ENCODE data around the gene NRROS.

- no peak for TF ChIP-seq RELA (IDR thresholded peaks at IDR 0.05; ENCODE audit: borderline replicate concordance, partially characterized antibody)
- no peak for TF ChIP-seq GABPA (IDR thresholded peaks at IDR 0.05; ENCODE audit: low read depth)
- no peak for TF ChIP-seq NKRF (conservative IDR thresholded peaks at IDR 0.05)
- TF ChIP-seq, protein P1, sequence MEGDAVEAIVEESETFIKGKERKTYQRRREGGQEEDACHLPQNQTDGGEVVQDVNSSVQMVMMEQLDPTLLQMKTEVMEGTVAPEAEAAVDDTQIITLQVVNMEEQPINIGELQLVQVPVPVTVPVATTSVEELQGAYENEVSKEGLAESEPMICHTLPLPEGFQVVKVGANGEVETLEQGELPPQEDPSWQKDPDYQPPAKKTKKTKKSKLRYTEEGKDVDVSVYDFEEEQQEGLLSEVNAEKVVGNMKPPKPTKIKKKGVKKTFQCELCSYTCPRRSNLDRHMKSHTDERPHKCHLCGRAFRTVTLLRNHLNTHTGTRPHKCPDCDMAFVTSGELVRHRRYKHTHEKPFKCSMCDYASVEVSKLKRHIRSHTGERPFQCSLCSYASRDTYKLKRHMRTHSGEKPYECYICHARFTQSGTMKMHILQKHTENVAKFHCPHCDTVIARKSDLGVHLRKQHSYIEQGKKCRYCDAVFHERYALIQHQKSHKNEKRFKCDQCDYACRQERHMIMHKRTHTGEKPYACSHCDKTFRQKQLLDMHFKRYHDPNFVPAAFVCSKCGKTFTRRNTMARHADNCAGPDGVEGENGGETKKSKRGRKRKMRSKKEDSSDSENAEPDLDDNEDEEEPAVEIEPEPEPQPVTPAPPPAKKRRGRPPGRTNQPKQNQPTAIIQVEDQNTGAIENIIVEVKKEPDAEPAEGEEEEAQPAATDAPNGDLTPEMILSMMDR (IDR thresholded peaks at IDR 0.05 in 2 of 3, conservative IDR thresholded peaks at IDR 0.05 in 1 of 3; ENCODE audit: control insufficient read depth in 2 of 3, extremely low read depth in 1 of 3, insufficient read depth in 1 of 3, low read depth in 3 of 3, low read length in 3 of 3), result no peak
- no peak for TF ChIP-seq CBFB (IDR thresholded peaks at IDR 0.05; ENCODE audit: low read depth)
- no peak for TF ChIP-seq EED (IDR thresholded peaks at IDR 0.05; ENCODE audit: low read depth)
- TF ChIP-seq LARP7 (IDR thresholded peaks at IDR 0.05), result no peak
- TF ChIP-seq, protein P2, sequence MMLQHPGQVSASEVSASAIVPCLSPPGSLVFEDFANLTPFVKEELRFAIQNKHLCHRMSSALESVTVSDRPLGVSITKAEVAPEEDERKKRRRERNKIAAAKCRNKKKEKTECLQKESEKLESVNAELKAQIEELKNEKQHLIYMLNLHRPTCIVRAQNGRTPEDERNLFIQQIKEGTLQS (IDR thresholded peaks at IDR 0.05; ENCODE audit: borderline replicate concordance, extremely low read depth, low read depth, low read length), result no peak
- TF ChIP-seq, protein P3, sequence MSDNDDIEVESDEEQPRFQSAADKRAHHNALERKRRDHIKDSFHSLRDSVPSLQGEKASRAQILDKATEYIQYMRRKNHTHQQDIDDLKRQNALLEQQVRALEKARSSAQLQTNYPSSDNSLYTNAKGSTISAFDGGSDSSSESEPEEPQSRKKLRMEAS (IDR thresholded peaks at IDR 0.05; ENCODE audit: low read depth, low read length), result no peak
- no peak for TF ChIP-seq HDAC2 (IDR thresholded peaks at IDR 0.05)
- no peak for TF ChIP-seq POLR2A (IDR thresholded peaks at IDR 0.05; ENCODE audit: low read depth, low read length)
- TF ChIP-seq, protein P4, sequence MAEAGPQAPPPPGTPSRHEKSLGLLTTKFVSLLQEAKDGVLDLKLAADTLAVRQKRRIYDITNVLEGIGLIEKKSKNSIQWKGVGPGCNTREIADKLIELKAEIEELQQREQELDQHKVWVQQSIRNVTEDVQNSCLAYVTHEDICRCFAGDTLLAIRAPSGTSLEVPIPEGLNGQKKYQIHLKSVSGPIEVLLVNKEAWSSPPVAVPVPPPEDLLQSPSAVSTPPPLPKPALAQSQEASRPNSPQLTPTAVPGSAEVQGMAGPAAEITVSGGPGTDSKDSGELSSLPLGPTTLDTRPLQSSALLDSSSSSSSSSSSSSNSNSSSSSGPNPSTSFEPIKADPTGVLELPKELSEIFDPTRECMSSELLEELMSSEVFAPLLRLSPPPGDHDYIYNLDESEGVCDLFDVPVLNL (IDR thresholded peaks at IDR 0.05; ENCODE audit: low read depth, low read length), result no peak
These were observed 57.8 kb downstream of the NRROS start for GRCh38 chr3:196697270-196697669.

All from GM12878 (cell line).